Neuronal stem cell (in vitro differentiated cells): ENCODE results near the gene NUP133.
"Not testable (repeated sequence)": the region's sequence is repeated elsewhere in the genome, so short reads cannot be mapped to it uniquely, and the experiment has no call there.

Experiments used
- DNase-seq: peaks from one replicate; pipeline ENCODE4 v3.0.0-alpha.2; 2013; ENCODE audit warnings: low spot score
- H2AFZ ChIP-seq: one replicate; pipeline ENCODE4 v1.6.1; 2013; ENCODE audit warnings: mild to moderate bottlenecking, low read length, inconsistent platforms
- H2AK5ac ChIP-seq: 2 replicates; pipeline ENCODE4 v1.6.1; 2013; ENCODE audit warnings: low read depth, mild to moderate bottlenecking, inconsistent platforms, low read length, moderate library complexity, mixed read lengths
- H2BK120ac ChIP-seq: 2 replicates; pipeline ENCODE4 v1.6.1; 2013; ENCODE audit warnings: low read depth, mild to moderate bottlenecking, inconsistent platforms, low read length, moderate library complexity, mixed read lengths
- H2BK12ac ChIP-seq: one replicate; pipeline ENCODE4 v1.6.1; 2013; ENCODE audit warnings: low read length, inconsistent platforms
- H2BK15ac ChIP-seq: 2 replicates; pipeline ENCODE4 v1.6.1; 2013; ENCODE audit warnings: mild to moderate bottlenecking, low read length, inconsistent platforms, mixed read lengths
- H2BK5ac ChIP-seq: one replicate; pipeline ENCODE4 v1.6.1; 2013; ENCODE audit warnings: inconsistent platforms, mild to moderate bottlenecking, low read length, moderate library complexity
- H3K14ac ChIP-seq: one replicate; pipeline ENCODE4 v1.6.1; 2013; ENCODE audit warnings: low read length, inconsistent platforms
- H3K18ac ChIP-seq: 2 replicates; pipeline ENCODE4 v1.6.1; 2013; ENCODE audit warnings: low read length, inconsistent platforms
- H3K23ac ChIP-seq: 2 replicates; pipeline ENCODE4 v1.6.1; 2013; ENCODE audit warnings: low read depth, mild to moderate bottlenecking, mixed read lengths, low read length, inconsistent platforms; ENCODE audit not compliant: poor library complexity
- H3K27ac ChIP-seq: replicated peaks from 3 replicates; pipeline ENCODE4 v1.5.1; 2013; ENCODE audit warnings: low read length, inconsistent platforms
- H3K27me3 ChIP-seq, 3 experiments: 2 replicates each; pipeline ENCODE4 v1.6.1; 2013; ENCODE audit warnings: low read length in 3 of 3, mild to moderate bottlenecking in 2 of 3, inconsistent platforms in 1 of 3, low read depth in 1 of 3, mixed read lengths in 1 of 3, moderate library complexity in 1 of 3; ENCODE audit not compliant: control insufficient read depth in 3 of 3, insufficient read depth in 3 of 3
- H3K36me3 ChIP-seq, 2 donors: replicated peaks in 1 of 2; 2 replicates each; pipeline ENCODE4 v1.6.1; 2013; ENCODE audit warnings: low read length in 2 of 2; ENCODE audit not compliant: control insufficient read depth in 2 of 2, insufficient read depth in 2 of 2
- H3K4ac ChIP-seq: 2 replicates; pipeline ENCODE4 v1.6.1; 2013; ENCODE audit warnings: inconsistent platforms, mild to moderate bottlenecking, low read length, moderate library complexity
- H3K4me1 ChIP-seq, 2 donors: 1 replicate in 1 of 2; 2 replicates in 1 of 2; pipeline ENCODE4 v1.6.1; 2013; ENCODE audit warnings: low read length in 2 of 2, low read depth in 1 of 2; ENCODE audit not compliant: control insufficient read depth in 2 of 2, insufficient read depth in 1 of 2
- H3K4me2 ChIP-seq: one replicate; pipeline ENCODE4 v1.6.1; 2013; ENCODE audit warnings: mild to moderate bottlenecking, low read length, inconsistent platforms; ENCODE audit not compliant: insufficient read depth, poor library complexity, severe bottlenecking
- H3K4me3 ChIP-seq, 2 donors: 2 replicates each; pipeline ENCODE4 v1.5.1; 2013; ENCODE audit warnings: low read length in 2 of 2, mild to moderate bottlenecking in 2 of 2, inconsistent platforms in 1 of 2, moderate library complexity in 1 of 2
- H3K79me1 ChIP-seq: one replicate; pipeline ENCODE4 v1.6.1; 2013; ENCODE audit warnings: low read depth, mild to moderate bottlenecking, inconsistent platforms, low read length, moderate library complexity
- H3K9ac ChIP-seq: one replicate; pipeline ENCODE4 v1.6.1; 2013; ENCODE audit warnings: mild to moderate bottlenecking, low read depth, low read length, inconsistent platforms; ENCODE audit not compliant: poor library complexity
- H3K9me3 ChIP-seq, 2 donors: replicated peaks in 1 of 2; 2 replicates each; pipeline versions ENCODE3 to v1.6.1; 2013; ENCODE audit warnings: low read length in 2 of 2, mild to moderate bottlenecking in 2 of 2, inconsistent platforms in 1 of 2, low read depth in 1 of 2, mixed read lengths in 1 of 2, moderate library complexity in 1 of 2; ENCODE audit not compliant: control insufficient read depth in 2 of 2, insufficient read depth in 1 of 2
- H4K8ac ChIP-seq: one replicate; pipeline ENCODE4 v1.6.1; 2013; ENCODE audit warnings: low read depth, mild to moderate bottlenecking, inconsistent platforms, low read length, moderate library complexity
- H4K91ac ChIP-seq: one replicate; pipeline ENCODE4 v1.6.1; 2013; ENCODE audit warnings: low read length, low read depth, mild to moderate bottlenecking, inconsistent platforms; ENCODE audit not compliant: poor library complexity
- WGBS, 2 donors: extraction: QIAGEN DNeasy Blood & Tissue Kit; methylation state at CpG; one replicate each; pipeline ENCODE4 v1.1.7; 2013; ENCODE audit warnings: missing lambda C conversion rate in 2 of 2, mixed read lengths in 1 of 2; ENCODE audit not compliant: insufficient read length in 2 of 2, insufficient replicate concordance in 1 of 2; ENCODE audit errors: extremely low coverage in 2 of 2; 5-methylcytosine and 5-hydroxymethylcytosine counted together

NUP133 gene

GRCh38 chr1:229402329-229402728 is 105.8 kb downstream of the NUP133 start:
- not testable (repeated sequence) for H3K36me3 ChIP-seq, H2BK12ac ChIP-seq, H2BK5ac ChIP-seq, H3K9me3 ChIP-seq, H2BK15ac ChIP-seq, H3K27ac ChIP-seq, H3K79me1 ChIP-seq, H3K18ac ChIP-seq, H3K4ac ChIP-seq, H3K23ac ChIP-seq, H3K4me2 ChIP-seq, DNase-seq, H4K91ac ChIP-seq, H2BK120ac ChIP-seq, H3K4me1 ChIP-seq, H3K9ac ChIP-seq, H3K14ac ChIP-seq, H4K8ac ChIP-seq, H2AFZ ChIP-seq, H3K4me3 ChIP-seq, H2AK5ac ChIP-seq
- no CpG with 5 or more reads among the region's 4 CpGs for WGBS, 2 donors
- H3K27me3 ChIP-seq, result peaks cover 4 to 13% (median 5%) of the 10 kb centered on the region in 3 experiments

GRCh38 chr1:229397762-229398161 is 110.4 kb downstream of the NUP133 start:
- Histone ChIP-seq H3K23ac (no peak overlapping the region), H3K79me1 (no peaks in the 10 kb centered on the region), H3K9me3 (no peaks in the 10 kb centered on the region), H4K91ac (no peak overlapping the region), H3K14ac (no peak overlapping the region), H2BK15ac (no peak overlapping the region), H3K27me3 (peaks cover 0 to 21% (median 0%) of the 10 kb centered on the region in 3 experiments), H4K8ac (no peak overlapping the region), H3K36me3 (no peaks in the 10 kb centered on the region), H2BK12ac (no peak overlapping the region), H3K4me3 (no peak overlapping the region), H2AFZ (no peak overlapping the region), H3K27ac (no peak overlapping the region), H3K4me2 (no peak overlapping the region), H2BK5ac (no peak overlapping the region), H3K9ac (no peak overlapping the region), H3K4ac (no peak overlapping the region), H3K4me1 (peaks cover 0 to 1% of the 10 kb centered on the region in 2 donors), H2BK120ac (no peak overlapping the region), H3K18ac (no peak overlapping the region), H2AK5ac (no peak overlapping the region)
- WGBS, 2 donors, result no CpG with 5 or more reads among the region's 5 CpGs
- no peak for DNase-seq

DNA sequence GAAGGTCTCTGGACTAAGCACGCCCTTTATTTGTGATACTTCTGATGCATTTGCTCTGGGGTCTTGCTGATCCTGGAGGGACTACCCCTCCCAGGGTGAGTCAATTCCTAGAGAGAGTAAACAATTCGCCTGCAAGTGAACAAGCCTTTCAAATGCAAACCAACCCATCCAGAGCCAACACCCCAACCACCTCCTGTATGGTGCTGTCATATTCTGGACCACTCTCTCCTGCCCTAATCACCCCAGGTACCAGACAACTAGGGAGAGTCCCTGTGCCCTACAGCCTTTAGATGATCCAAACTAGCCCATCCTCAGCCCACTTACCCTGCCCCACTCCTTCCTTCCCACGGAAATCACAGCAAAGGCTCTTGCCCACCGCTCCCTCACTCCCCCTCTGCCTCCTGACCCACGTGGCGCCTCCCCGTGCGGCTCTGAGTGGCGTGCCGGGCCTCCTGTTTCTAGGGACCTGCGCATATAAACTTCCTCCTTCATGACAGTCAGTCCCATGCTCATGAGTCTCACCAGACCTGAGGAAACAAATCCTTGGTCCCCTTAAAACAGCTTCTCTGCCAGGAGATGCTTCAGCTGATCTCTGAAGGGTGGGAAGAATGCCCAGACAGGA is 111.4 kb downstream of the NUP133 start:
- no peaks in the 10 kb centered on the region for H3K9me3 ChIP-seq
- peaks cover 0 to 18% (median 0%) of the 10 kb centered on the region in 3 experiments for H3K27me3 ChIP-seq
- no peak overlapping the region for H3K4me2 ChIP-seq
- H2AK5ac ChIP-seq, result no peak overlapping the region
- no peak overlapping the region for H3K9ac ChIP-seq
- H2BK12ac ChIP-seq, result no peak overlapping the region
- no peaks in the 10 kb centered on the region for H3K79me1 ChIP-seq
- no peak overlapping the region for H3K23ac ChIP-seq
- H2BK120ac ChIP-seq, result no peak overlapping the region
- no peak overlapping the region for H3K4ac ChIP-seq
- peaks cover 0 to 1% of the 10 kb centered on the region in 2 donors for H3K4me1 ChIP-seq
- H3K27ac ChIP-seq, result no peak overlapping the region
- H3K4me3 ChIP-seq, result no peak overlapping the region
- H4K91ac ChIP-seq, result no peak overlapping the region
- no peak overlapping the region for H2BK15ac ChIP-seq
- no peak overlapping the region for H4K8ac ChIP-seq
- H2BK5ac ChIP-seq, result no peak overlapping the region
- WGBS, 2 donors, result no CpG with 5 or more reads among the region's 11 CpGs
- H2AFZ ChIP-seq, result no peak overlapping the region
- H3K14ac ChIP-seq, result peak overlapping the region; percentile 79
- DNase-seq, result no peak
- H3K36me3 ChIP-seq, result no peaks in the 10 kb centered on the region
- no peak overlapping the region for H3K18ac ChIP-seq

GRCh38 chr1:229394517-229394916 is 113.6 kb downstream of the NUP133 start:
- H3K4me1 ChIP-seq, H2AFZ ChIP-seq, H3K4me3 ChIP-seq, H4K91ac ChIP-seq, H3K23ac ChIP-seq, H3K36me3 ChIP-seq, H3K4ac ChIP-seq, H3K9me3 ChIP-seq, H3K79me1 ChIP-seq, H3K27ac ChIP-seq, DNase-seq, H3K4me2 ChIP-seq, H4K8ac ChIP-seq, H3K9ac ChIP-seq, H3K14ac ChIP-seq, H2BK120ac ChIP-seq, H2AK5ac ChIP-seq, H2BK15ac ChIP-seq, H3K18ac ChIP-seq, H2BK5ac ChIP-seq, H2BK12ac ChIP-seq: not testable (repeated sequence)
- no CpG with 5 or more reads among the region's 5 CpGs for WGBS, 2 donors
- H3K27me3 ChIP-seq, result peaks cover 0 to 17% (median 0%) of the 10 kb centered on the region in 3 experiments
